Transverse colon (tissue), 4 donors: Measurements from ENCODE around the gene TRAM2.

ENCODE experiments used
- POLR2A ChIP-seq: fragments of 450-650 bp; IDR thresholded peaks from one replicate; pipeline ENCODE4 v1.6.1; 2016; ENCODE audit warnings: antibody characterized with exemption, mild to moderate bottlenecking, moderate library complexity
- POLR2AphosphoS5 ChIP-seq, 3 donors: sonication (generic); formaldehyde crosslinking; IDR thresholded peaks; one replicate each; pipeline ENCODE4 v1.6.1; 2016; ENCODE audit warnings: antibody characterized with exemption in 3 of 3
- TF ChIP-seq, protein P1 (sequence below), 5 experiments: fragments of 200-600 bp in 3 of 5; fragments of 450-650 bp in 2 of 5; sonication (generic) in 3 of 5; IDR thresholded peaks; 1 replicate in 2 of 5; 2 replicates in 3 of 5; pipeline ENCODE4 v1.5.1; 2016 to 2017; ENCODE audit warnings: antibody characterized with exemption in 5 of 5, inconsistent platforms in 3 of 5, mild to moderate bottlenecking in 2 of 5, moderate library complexity in 1 of 5

DNA sequence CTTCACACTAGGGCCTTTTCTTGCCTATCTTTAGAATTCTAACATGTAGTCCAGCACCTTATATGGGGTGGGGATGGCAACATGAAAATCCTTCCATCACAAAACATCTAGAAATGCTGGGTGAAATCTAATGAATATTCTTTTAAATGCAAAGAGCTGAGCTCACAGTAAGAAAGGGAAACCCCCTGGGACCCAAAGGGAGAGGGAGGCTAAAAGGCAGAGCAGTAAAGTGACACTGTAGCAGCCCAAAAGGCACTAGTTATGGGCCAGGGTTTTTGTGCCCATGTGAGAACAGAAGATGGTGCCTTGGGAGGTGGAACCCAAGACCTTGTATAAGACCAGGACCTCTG lies 66.7 kb downstream of the TRAM2 start:
- TF ChIP-seq, protein P1, sequence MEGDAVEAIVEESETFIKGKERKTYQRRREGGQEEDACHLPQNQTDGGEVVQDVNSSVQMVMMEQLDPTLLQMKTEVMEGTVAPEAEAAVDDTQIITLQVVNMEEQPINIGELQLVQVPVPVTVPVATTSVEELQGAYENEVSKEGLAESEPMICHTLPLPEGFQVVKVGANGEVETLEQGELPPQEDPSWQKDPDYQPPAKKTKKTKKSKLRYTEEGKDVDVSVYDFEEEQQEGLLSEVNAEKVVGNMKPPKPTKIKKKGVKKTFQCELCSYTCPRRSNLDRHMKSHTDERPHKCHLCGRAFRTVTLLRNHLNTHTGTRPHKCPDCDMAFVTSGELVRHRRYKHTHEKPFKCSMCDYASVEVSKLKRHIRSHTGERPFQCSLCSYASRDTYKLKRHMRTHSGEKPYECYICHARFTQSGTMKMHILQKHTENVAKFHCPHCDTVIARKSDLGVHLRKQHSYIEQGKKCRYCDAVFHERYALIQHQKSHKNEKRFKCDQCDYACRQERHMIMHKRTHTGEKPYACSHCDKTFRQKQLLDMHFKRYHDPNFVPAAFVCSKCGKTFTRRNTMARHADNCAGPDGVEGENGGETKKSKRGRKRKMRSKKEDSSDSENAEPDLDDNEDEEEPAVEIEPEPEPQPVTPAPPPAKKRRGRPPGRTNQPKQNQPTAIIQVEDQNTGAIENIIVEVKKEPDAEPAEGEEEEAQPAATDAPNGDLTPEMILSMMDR (IDR thresholded peaks at IDR 0.05): no peak
- TF ChIP-seq POLR2A (no peak), POLR2AphosphoS5 (IDR thresholded peaks at IDR 0.05) (no peak)
